Body of pancreas (tissue), 4 donors: ENCODE results near the gene SARS1. TPM values are rescaled to one million over a fixed set of nuclear protein-coding genes. Genes with fewer than 3 reads are reported as not detected.
A peak's percentile ranks its signal among the peaks of the same experiment; 100 is the strongest.

Experiments
- ATAC-seq: fragments of 150-250 bp; one replicate; pipeline ENCODE4 v1.9.1; 2016
- DNase-seq, 4 donors: peaks; one replicate each; pipeline ENCODE4 v3.0.0-alpha.2; 2019
- H3K27ac ChIP-seq, 4 donors: fragments of 200-600 bp; sonication (generic); 1 replicate in 3 of 4; 2 replicates in 1 of 4; pipeline versions ENCODE4 v1.5.1 to v1.6.1; 2016 to 2019; ENCODE audit warnings: mild to moderate bottlenecking in 1 of 4, mixed read lengths in 1 of 4, moderate library complexity in 1 of 4
- H3K27me3 ChIP-seq, 2 donors: fragments of 200-600 bp; sonication (generic); one replicate each; pipeline ENCODE4 v1.6.0; 2016; ENCODE audit warnings: mild to moderate bottlenecking in 1 of 2
- H3K36me3 ChIP-seq, 2 donors: fragments of 200-600 bp; sonication (generic); replicated peaks in 1 of 2; 2 replicates each; pipeline ENCODE4 v1.5.1; 2016; ENCODE audit warnings: low read depth in 2 of 2; ENCODE audit not compliant: insufficient read depth in 1 of 2
- H3K4me1 ChIP-seq: fragments of 200-600 bp; sonication (generic); one replicate; pipeline ENCODE4 v1.6.0; 2016
- H3K4me3 ChIP-seq, 2 donors: fragments of 200-600 bp; sonication (generic); 1 replicate in 1 of 2; 2 replicates in 1 of 2; pipeline ENCODE4 v1.5.1; 2016 to 2019
- H3K9me3 ChIP-seq, 3 donors: fragments of 200-600 bp; sonication (generic); 1 replicate in 2 of 3; 2 replicates in 1 of 3; pipeline ENCODE4 v1.5.1; 2016
- CTCF ChIP-seq, 7 experiments: fragments of 450-650 bp in 4 of 7; fragments of 200-600 bp in 3 of 7; sonication (generic) in 3 of 7; IDR thresholded peaks; one replicate each; pipeline ENCODE4 v1.5.1; 2016 to 2019; ENCODE audit warnings: antibody characterized with exemption in 7 of 7
- POLR2A ChIP-seq, 3 donors: fragments of 450-650 bp; IDR thresholded peaks; one replicate each; pipeline ENCODE4 v1.6.1; 2016; ENCODE audit warnings: antibody characterized with exemption in 3 of 3, mild to moderate bottlenecking in 2 of 3
- WGBS, 2 donors: methylation state at CpG; one replicate each; pipeline ENCODE4 v1.1.5; 2017; 5-methylcytosine and 5-hydroxymethylcytosine counted together
- intact Hi-C: fragments of 100-400 bp; cut with DNase I; formaldehyde crosslinking; loops from one replicate; pipeline ENCODE4 v1.15.1; 2023
- total RNA-seq, 2 donors: library from RNA; depleted of rRNA; stranded (reverse); fragments of >200 nt; gene quantifications; one replicate each; pipeline ENCODE4 v1.1.0, GENCODE V29; 2016

The SARS1 gene
- total RNA-seq, 2 donors from 2014 or later, result 65.3 to 123 TPM

- H3K4me3 ChIP-seq, result no peak overlapping the region
- H3K36me3 ChIP-seq, result peaks cover 0 to 2% of the 10 kb centered on the region in 2 donors
- no peak overlapping the region for H3K27ac ChIP-seq
- no peak for ATAC-seq
- peaks cover 15% of the 10 kb centered on the region for H3K4me1 ChIP-seq
- H3K9me3 ChIP-seq, result no peaks in the 10 kb centered on the region
- intact Hi-C loops, result no loop called here
- WGBS, 2 donors, result 75 to 85% methylated on average over 7 of the region's 7 CpGs
- no peak for DNase-seq
- TF ChIP-seq CTCF (IDR thresholded peaks at IDR 0.05) (no peak), POLR2A (IDR thresholded peaks at IDR 0.05) (no peak)
- no peaks in the 10 kb centered on the region for H3K27me3 ChIP-seq
Measured at GRCh38 chr1:109207467-109208103, 6.1 kb upstream of the SARS1 start.

- ATAC-seq, result peak; percentile 13
- Histone ChIP-seq H3K36me3 (no peaks in the 10 kb centered on the region), H3K27me3 (no peaks in the 10 kb centered on the region), H3K4me1 (peaks cover 19% of the 10 kb centered on the region), H3K4me3 (no peak overlapping the region), H3K27ac (no peak overlapping the region), H3K9me3 (no peaks in the 10 kb centered on the region)
- intact Hi-C loops, result no loop called here
- 51 to 54% methylated on average over 7 of the region's 7 CpGs for WGBS, 2 donors
- no peak for TF ChIP-seq CTCF (IDR thresholded peaks at IDR 0.05)
- TF ChIP-seq POLR2A (IDR thresholded peaks at IDR 0.05), result no peak
- no peak for DNase-seq
Measured at GRCh38 chr1:109208394-109208793, 5.3 kb upstream of the SARS1 start.

- Histone ChIP-seq H3K27me3 (no peaks in the 10 kb centered on the region), H3K36me3 (no peaks in the 10 kb centered on the region), H3K27ac (no peak overlapping the region), H3K9me3 (no peaks in the 10 kb centered on the region), H3K4me3 (no peak overlapping the region), H3K4me1 (peaks cover 20% of the 10 kb centered on the region)
- ATAC-seq (no peak), DNase-seq (no peak)
- 21 to 29% methylated on average over 9 of the region's 9 CpGs for WGBS, 2 donors
- TF ChIP-seq CTCF (IDR thresholded peaks at IDR 0.05), result no peak
- TF ChIP-seq POLR2A (IDR thresholded peaks at IDR 0.05), result no peak
- intact Hi-C loops, result no loop called here
Measured at GRCh38 chr1:109208836-109209463, 4.8 kb upstream of the SARS1 start.

- WGBS, 2 donors, result 68 to 72% methylated on average over 8 of the region's 8 CpGs
- H3K27ac ChIP-seq, result no peak overlapping the region
- no peak for ATAC-seq
- no peak for TF ChIP-seq CTCF (IDR thresholded peaks at IDR 0.05)
- TF ChIP-seq POLR2A (IDR thresholded peaks at IDR 0.05), result no peak
- intact Hi-C loops, result no loop called here
- H3K4me1 ChIP-seq, result peaks cover 24% of the 10 kb centered on the region
- no peaks in the 10 kb centered on the region for H3K27me3 ChIP-seq
- no peak for DNase-seq
- H3K4me3 ChIP-seq, result no peak overlapping the region
- H3K9me3 ChIP-seq, result no peaks in the 10 kb centered on the region
- no peaks in the 10 kb centered on the region for H3K36me3 ChIP-seq
Measured at GRCh38 chr1:109210058-109210457, 3.7 kb upstream of the SARS1 start.
